ENCODE results near the gene GRIK4. TPM values are rescaled to one million over a fixed set of nuclear protein-coding genes. Genes with fewer than 3 reads are reported as not detected.

The GRIK4 gene
- total and polyA plus RNA-seq, 2 of the 4 experiments (the other 2 are of a cell fraction) = 0.18 to 0.38 TPM

DNA sequence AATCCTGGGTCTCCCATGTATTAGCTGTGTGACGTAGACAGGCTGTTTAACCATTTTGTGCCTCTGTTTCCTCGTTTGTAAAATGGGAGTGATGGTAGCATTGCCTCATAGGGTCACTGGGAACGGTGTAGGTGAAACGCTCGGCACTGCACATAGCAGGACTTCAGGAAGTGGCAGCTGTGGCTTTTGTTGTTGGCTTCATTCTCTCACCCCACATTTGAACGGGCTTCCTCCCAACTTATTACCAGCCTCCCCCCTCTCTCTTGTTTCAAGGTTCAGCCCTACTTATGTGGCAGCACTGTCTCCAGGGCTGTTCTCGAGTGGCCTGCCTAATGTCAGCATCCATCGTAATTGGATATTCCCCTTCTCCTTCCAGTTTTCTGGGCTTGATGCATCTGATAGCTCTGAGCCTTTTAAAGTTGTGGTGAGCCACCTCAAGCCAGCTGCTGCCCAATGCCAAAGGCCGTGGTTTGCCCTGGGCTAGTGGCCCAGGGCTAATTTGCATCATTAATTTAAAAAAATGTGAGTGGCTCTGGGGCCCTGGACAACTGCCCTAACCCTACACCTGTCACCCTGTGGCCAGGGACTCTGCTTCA, 294.5 kb downstream of the GRIK4 start:
- no peak overlapping the region for H3K4ac ChIP-seq (ENCODE audit: low read depth, low read length)
- POLR2A ChIA-PET (ENCODE audit: unreplicated experiment) = no interaction called here
- dilution Hi-C loops (cut with HindIII; ENCODE audit: low sequenced_read_pairs, unreplicated experiment) = no loop called here
- H3K36me3 ChIP-seq (ENCODE audit: control insufficient read depth, insufficient read depth, low read length) = no peaks in the 10 kb centered on the region
- no peak overlapping the region for H2BK15ac ChIP-seq (ENCODE audit: low read depth, low read length)
- no peak overlapping the region for H2BK20ac ChIP-seq (ENCODE audit: low read depth, low read length)
- no peak overlapping the region for H3K9ac ChIP-seq (ENCODE audit: low read depth, low read length)
- intact Hi-C loops (cut with micrococcal nuclease) = loop anchor here (5.0 to 10.0 kb wide), 3 partner anchors 201 to 471 kb away; partner anchors contain the start of gene ARHGEF12
- no peaks in the 10 kb centered on the region for H3K9me3 ChIP-seq (ENCODE audit: control insufficient read depth, insufficient read depth, low read length)
- TF ChIP-seq MAFK (IDR thresholded peaks at IDR 0.05; ENCODE audit: low read depth, low read length) (no peak), POLR2A (IDR thresholded peaks at IDR 0.05; ENCODE audit: low read depth, low read length) (no peak), BHLHE40 (IDR thresholded peaks at IDR 0.05; ENCODE audit: low read depth, low read length) (no peak), SMC3 (IDR thresholded peaks at IDR 0.05; ENCODE audit: low read depth, low read length) (no peak), RCOR1 (IDR thresholded peaks at IDR 0.05; ENCODE audit: insufficient replicate concordance, low read length) (no peak), RAD21 (IDR thresholded peaks at IDR 0.05; ENCODE audit: low read length) (no peak), MAZ (IDR thresholded peaks at IDR 0.05; ENCODE audit: borderline replicate concordance, low read depth, low read length) (no peak), NFE2L2 (IDR thresholded peaks at IDR 0.05; ENCODE audit: low read depth, low read length) (no peak), MXI1 (IDR thresholded peaks at IDR 0.05; ENCODE audit: borderline replicate concordance, low read depth, low read length) (no peak)
- TF ChIP-seq, protein P1, sequence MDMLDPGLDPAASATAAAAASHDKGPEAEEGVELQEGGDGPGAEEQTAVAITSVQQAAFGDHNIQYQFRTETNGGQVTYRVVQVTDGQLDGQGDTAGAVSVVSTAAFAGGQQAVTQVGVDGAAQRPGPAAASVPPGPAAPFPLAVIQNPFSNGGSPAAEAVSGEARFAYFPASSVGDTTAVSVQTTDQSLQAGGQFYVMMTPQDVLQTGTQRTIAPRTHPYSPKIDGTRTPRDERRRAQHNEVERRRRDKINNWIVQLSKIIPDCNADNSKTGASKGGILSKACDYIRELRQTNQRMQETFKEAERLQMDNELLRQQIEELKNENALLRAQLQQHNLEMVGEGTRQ (IDR thresholded peaks at IDR 0.05; ENCODE audit: low read depth, low read length) = no peak
- TF ChIP-seq, protein P2, sequence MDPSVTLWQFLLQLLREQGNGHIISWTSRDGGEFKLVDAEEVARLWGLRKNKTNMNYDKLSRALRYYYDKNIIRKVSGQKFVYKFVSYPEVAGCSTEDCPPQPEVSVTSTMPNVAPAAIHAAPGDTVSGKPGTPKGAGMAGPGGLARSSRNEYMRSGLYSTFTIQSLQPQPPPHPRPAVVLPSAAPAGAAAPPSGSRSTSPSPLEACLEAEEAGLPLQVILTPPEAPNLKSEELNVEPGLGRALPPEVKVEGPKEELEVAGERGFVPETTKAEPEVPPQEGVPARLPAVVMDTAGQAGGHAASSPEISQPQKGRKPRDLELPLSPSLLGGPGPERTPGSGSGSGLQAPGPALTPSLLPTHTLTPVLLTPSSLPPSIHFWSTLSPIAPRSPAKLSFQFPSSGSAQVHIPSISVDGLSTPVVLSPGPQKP (IDR thresholded peaks at IDR 0.05; ENCODE audit: borderline replicate concordance, low read depth, low read length) = no peak
- no peaks in the 10 kb centered on the region for H3K27me3 ChIP-seq (ENCODE audit: control insufficient read depth, insufficient read depth, low read length)
- no peak overlapping the region for H2BK5ac ChIP-seq (ENCODE audit: low read depth, low read length, poor library complexity, severe bottlenecking)
- H3K56ac ChIP-seq (ENCODE audit: extremely low read depth, insufficient read depth, low read length) = no peak overlapping the region
- H4K20me1 ChIP-seq (ENCODE audit: insufficient read depth, low read length) = peaks cover 5% of the 10 kb centered on the region; the same call in 1 of the 2 replicates
- peaks cover 6% of the 10 kb centered on the region; the same call in 1 of the 2 replicates for H3K4me1 ChIP-seq (ENCODE audit: control insufficient read depth, insufficient read depth, low read length)
- no peak overlapping the region for H4K5ac ChIP-seq (ENCODE audit: low read depth, low read length)
- in situ Hi-C loops (cut with MboI; ENCODE audit: low sequenced_read_pairs) = no loop called here
- WGBS, 2 experiments (ENCODE audit: extremely low coverage in 2 of 2, insufficient read length in 1 of 2) = 60% methylated on average over 2 of the region's 9 CpGs; no CpG with 5 or more reads in 1 of the 2 experiments
- no peak overlapping the region for H4K91ac ChIP-seq (ENCODE audit: insufficient read depth, low read depth, low read length)
- no peak overlapping the region for H3K14ac ChIP-seq (replicated peaks; ENCODE audit: low read depth, low read length)
- no peak overlapping the region for H3K4me3 ChIP-seq (ENCODE audit: insufficient read depth, low read depth, low read length)
- H3K18ac ChIP-seq (ENCODE audit: low read depth, low read length) = no peak overlapping the region
- CTCF ChIA-PET = no interaction called here
- H2BK120ac ChIP-seq (ENCODE audit: low read depth, low read length) = no peak overlapping the region
- no peak overlapping the region for H3K23ac ChIP-seq (ENCODE audit: low read depth, low read length)
- peaks cover 7% of the 10 kb centered on the region; the same call in 1 of the 2 replicates for H3K9me1 ChIP-seq (ENCODE audit: insufficient read depth, low read length)
- no peak overlapping the region for H2AK9ac ChIP-seq (replicated peaks; ENCODE audit: low read depth, low read length, poor library complexity)
- H2AK5ac ChIP-seq (ENCODE audit: low read depth, low read length) = no peak overlapping the region
- H3K79me1 ChIP-seq (ENCODE audit: low read depth in 1 of 2, low read length in 2 of 2) = no peaks in the 10 kb centered on the region
- no TSS peak for BruUV-seq (replicated peaks)
- no peak overlapping the region for H2AFZ ChIP-seq (replicated peaks; ENCODE audit: low read length, poor library complexity)
- H3K4me2 ChIP-seq (ENCODE audit: low read depth, low read length) = no peak overlapping the region
- no peak overlapping the region for H3K27ac ChIP-seq (ENCODE audit: insufficient read depth, low read length)
- no peak overlapping the region for H4K8ac ChIP-seq (ENCODE audit: low read depth in 2 of 2, low read length in 2 of 2)
- no peak for ATAC-seq (ENCODE audit: low read depth)
- DNase-seq = no peak
